Measurements from ENCODE around the gene REEP3. TPM values are rescaled to one million over a fixed set of nuclear protein-coding genes. Genes with fewer than 3 reads are reported as not detected.

REEP3 gene
- total RNA-seq: 13.6 TPM

- Histone ChIP-seq H3K27me3 (ENCODE audit: control insufficient read depth in 3 of 3, insufficient read depth in 3 of 3, low read length in 3 of 3) (no peaks in the 10 kb centered on the region), H3K4me1 (ENCODE audit: control insufficient read depth in 3 of 3, insufficient read depth in 3 of 3, low read length in 3 of 3) (peaks cover 15 to 18% (median 18%) of the 10 kb centered on the region in 3 donors), H3K36me3 (ENCODE audit: control insufficient read depth in 3 of 3, insufficient read depth in 3 of 3, low read length in 3 of 3) (no peaks in the 10 kb centered on the region), H3K27ac (ENCODE audit: low read depth, low read length) (peak within 1 kb of the TSS; percentile 89), H3K9ac (ENCODE audit: low read depth in 1 of 3, low read length in 3 of 3) (peak within 1 kb of the TSS; percentile 88 to 95 (median 94)), H3K4me3 (ENCODE audit: low read length in 3 of 3) (peak within 1 kb of the TSS; percentile 83 to 93 (median 87)), H3K9me3 (ENCODE audit: control insufficient read depth in 3 of 3, low read length in 3 of 3) (no peaks in the 10 kb centered on the region)
These were observed at the start of gene REEP3 for GRCh38 chr10:63520500-63521415. TSS of gene REEP3 (plus strand) at chr10:63521401. CDS start at chr10:63521546, 145 bp downstream.

GRCh38 chr10:63474488-63474887, 46.7 kb upstream of the REEP3 start:
- Histone ChIP-seq H3K4me3 (ENCODE audit: low read length in 3 of 3) (no peak overlapping the region), H3K4me1 (ENCODE audit: control insufficient read depth in 3 of 3, insufficient read depth in 3 of 3, low read length in 3 of 3) (peaks cover 3 to 7% (median 4%) of the 10 kb centered on the region in 3 donors), H3K27ac (ENCODE audit: low read depth, low read length) (no peak overlapping the region), H3K9ac (ENCODE audit: low read depth in 1 of 3, low read length in 3 of 3) (no peak overlapping the region), H3K36me3 (ENCODE audit: control insufficient read depth in 3 of 3, insufficient read depth in 3 of 3, low read length in 3 of 3) (no peaks in the 10 kb centered on the region), H3K9me3 (ENCODE audit: control insufficient read depth in 3 of 3, low read length in 3 of 3) (no peaks in the 10 kb centered on the region), H3K27me3 (ENCODE audit: control insufficient read depth in 3 of 3, insufficient read depth in 3 of 3, low read length in 3 of 3) (no peaks in the 10 kb centered on the region)

DNA sequence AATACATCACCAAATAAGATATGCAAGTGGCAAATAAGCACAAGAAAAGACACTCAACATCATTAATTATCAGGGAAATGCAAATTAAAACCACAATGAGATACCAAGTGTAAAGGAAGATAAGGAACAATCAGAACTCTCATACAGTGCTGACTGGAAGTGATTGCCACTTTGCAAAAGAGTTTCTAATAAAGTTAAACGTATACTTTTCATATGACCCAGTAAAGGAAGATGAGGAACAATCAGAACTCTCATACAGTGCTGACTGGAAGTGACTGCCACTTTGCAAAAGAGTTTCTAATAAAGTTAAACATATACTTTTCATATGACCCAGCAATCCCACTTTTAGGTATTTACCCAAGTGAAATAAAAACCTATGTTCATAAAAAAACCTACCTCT, 43.3 kb upstream of the REEP3 start:
- Histone ChIP-seq H3K36me3 (ENCODE audit: control insufficient read depth in 3 of 3, insufficient read depth in 3 of 3, low read length in 3 of 3) (no peaks in the 10 kb centered on the region), H3K4me3 (ENCODE audit: low read length in 3 of 3) (no peak overlapping the region), H3K27ac (ENCODE audit: low read depth, low read length) (no peak overlapping the region), H3K9ac (ENCODE audit: low read depth in 1 of 3, low read length in 3 of 3) (no peak overlapping the region), H3K27me3 (ENCODE audit: control insufficient read depth in 3 of 3, insufficient read depth in 3 of 3, low read length in 3 of 3) (no peaks in the 10 kb centered on the region), H3K4me1 (ENCODE audit: control insufficient read depth in 3 of 3, insufficient read depth in 3 of 3, low read length in 3 of 3) (no peaks in the 10 kb centered on the region), H3K9me3 (ENCODE audit: control insufficient read depth in 3 of 3, low read length in 3 of 3) (no peaks in the 10 kb centered on the region)

DNA sequence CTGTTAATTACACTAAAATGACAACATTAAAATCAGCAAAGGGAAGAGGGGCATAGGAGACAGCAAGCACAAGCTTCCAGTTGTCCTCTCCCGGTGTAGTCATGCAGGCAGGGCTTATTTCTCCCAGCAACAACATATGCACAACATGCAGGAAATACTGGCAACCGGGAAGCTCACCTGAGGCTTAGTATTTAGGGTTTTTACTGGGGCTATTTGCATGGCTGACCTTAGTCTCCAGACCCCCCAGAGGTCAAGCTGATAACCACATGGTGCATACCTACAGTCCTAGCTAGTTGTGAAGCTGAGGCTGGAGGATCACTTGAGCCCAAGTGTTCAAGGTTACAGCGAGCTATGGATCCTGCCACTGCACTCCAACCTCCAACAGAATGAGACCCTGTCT, 42.6 kb upstream of the REEP3 start:
- Histone ChIP-seq H3K4me1 (ENCODE audit: control insufficient read depth in 3 of 3, insufficient read depth in 3 of 3, low read length in 3 of 3) (no peaks in the 10 kb centered on the region), H3K27me3 (ENCODE audit: control insufficient read depth in 3 of 3, insufficient read depth in 3 of 3, low read length in 3 of 3) (no peaks in the 10 kb centered on the region), H3K9me3 (ENCODE audit: control insufficient read depth in 3 of 3, low read length in 3 of 3) (no peaks in the 10 kb centered on the region), H3K9ac (ENCODE audit: low read depth in 1 of 3, low read length in 3 of 3) (no peak overlapping the region), H3K36me3 (ENCODE audit: control insufficient read depth in 3 of 3, insufficient read depth in 3 of 3, low read length in 3 of 3) (no peaks in the 10 kb centered on the region), H3K27ac (ENCODE audit: low read depth, low read length) (no peak overlapping the region), H3K4me3 (ENCODE audit: low read length in 3 of 3) (no peak overlapping the region)

DNA sequence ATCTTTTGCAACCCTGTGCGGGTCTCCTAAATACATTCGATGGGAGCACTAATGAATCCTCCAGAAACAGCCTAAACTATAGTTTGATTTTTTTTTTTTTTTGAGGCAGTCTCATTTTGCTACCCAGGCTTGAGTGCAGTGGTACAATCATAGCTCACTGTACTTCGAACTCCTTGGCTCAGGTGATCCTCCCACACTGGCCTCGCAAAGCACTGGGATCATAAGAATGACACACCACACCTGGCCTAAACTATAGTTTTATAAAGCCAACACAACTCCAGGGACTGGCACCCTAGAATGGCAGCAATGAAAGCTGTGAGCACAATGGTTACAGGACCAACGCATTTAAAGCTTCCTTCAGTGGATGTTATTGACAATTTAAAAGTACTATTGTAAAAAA, 41.0 kb upstream of the REEP3 start:
- Histone ChIP-seq H3K27me3 (ENCODE audit: control insufficient read depth in 3 of 3, insufficient read depth in 3 of 3, low read length in 3 of 3) (no peaks in the 10 kb centered on the region), H3K4me1 (ENCODE audit: control insufficient read depth in 3 of 3, insufficient read depth in 3 of 3, low read length in 3 of 3) (no peaks in the 10 kb centered on the region), H3K9ac (ENCODE audit: low read depth in 1 of 3, low read length in 3 of 3) (no peak overlapping the region)

DNA sequence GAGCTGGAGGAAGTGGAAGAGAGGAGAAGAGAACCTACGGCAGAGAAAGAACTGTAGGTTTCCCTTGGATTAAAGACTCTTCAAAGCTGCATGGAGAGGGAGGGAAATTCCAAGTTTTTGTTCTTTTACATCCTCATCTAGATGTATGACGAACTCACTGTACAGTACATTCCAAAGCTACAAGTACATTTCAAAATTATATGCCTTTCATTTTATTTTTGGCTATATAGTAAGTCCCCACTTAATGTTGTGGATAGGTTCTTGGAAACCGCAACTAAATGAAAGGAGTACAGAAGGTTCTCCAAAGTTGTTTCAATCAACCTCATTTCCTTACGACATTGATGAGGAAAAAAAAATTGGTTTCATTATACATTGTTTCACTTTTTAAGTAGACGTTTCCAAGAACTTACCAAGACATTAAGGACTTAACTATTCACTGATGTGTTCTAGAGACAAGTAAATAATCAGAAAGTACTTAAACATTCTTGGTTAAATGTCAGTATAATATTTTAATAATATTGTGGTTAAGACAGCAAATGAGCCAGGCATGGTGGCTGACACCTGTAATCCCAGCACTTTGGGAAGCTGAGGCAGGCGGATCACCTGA, 39.3 kb upstream of the REEP3 start:
- H3K4me1 ChIP-seq (ENCODE audit: control insufficient read depth in 3 of 3, insufficient read depth in 3 of 3, low read length in 3 of 3): peaks cover 0 to 7% (median 0%) of the 10 kb centered on the region in 3 donors
- no peak overlapping the region for H3K9ac ChIP-seq (ENCODE audit: low read depth in 1 of 3, low read length in 3 of 3)
- no peaks in the 10 kb centered on the region for H3K27me3 ChIP-seq (ENCODE audit: control insufficient read depth in 3 of 3, insufficient read depth in 3 of 3, low read length in 3 of 3)
- H3K27ac ChIP-seq (ENCODE audit: low read depth, low read length): no peak overlapping the region
- no peaks in the 10 kb centered on the region for H3K9me3 ChIP-seq (ENCODE audit: control insufficient read depth in 3 of 3, low read length in 3 of 3)
- no peak overlapping the region for H3K4me3 ChIP-seq (ENCODE audit: low read length in 3 of 3)
- H3K36me3 ChIP-seq (ENCODE audit: control insufficient read depth in 3 of 3, insufficient read depth in 3 of 3, low read length in 3 of 3): no peaks in the 10 kb centered on the region

More for the DNA sequence above, 41.0 kb upstream of the REEP3 start:
- Histone ChIP-seq H3K4me3 (ENCODE audit: low read length in 3 of 3) (no peak overlapping the region), H3K9me3 (ENCODE audit: control insufficient read depth in 3 of 3, low read length in 3 of 3) (no peaks in the 10 kb centered on the region), H3K36me3 (ENCODE audit: control insufficient read depth in 3 of 3, insufficient read depth in 3 of 3, low read length in 3 of 3) (no peaks in the 10 kb centered on the region), H3K27ac (ENCODE audit: low read depth, low read length) (no peak overlapping the region)

DNA sequence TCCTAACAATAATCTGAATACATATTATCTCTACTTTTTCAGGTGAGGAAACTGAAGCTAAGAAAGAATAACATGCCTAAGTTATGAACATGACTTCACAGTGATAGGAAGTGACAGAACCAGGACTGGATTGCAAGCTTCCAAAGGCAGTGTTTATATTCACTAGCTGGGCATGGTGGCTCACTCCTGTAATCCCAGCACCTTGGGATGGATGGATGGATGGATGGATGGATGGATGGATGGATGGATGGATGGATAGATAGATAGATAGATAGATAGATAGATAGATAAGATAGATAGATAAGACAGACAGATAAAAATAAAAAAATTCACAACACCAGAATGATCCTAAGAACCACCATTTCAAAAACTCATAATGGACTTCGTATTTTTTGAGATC, 37.2 kb upstream of the REEP3 start:
- Histone ChIP-seq H3K36me3 (ENCODE audit: control insufficient read depth in 3 of 3, insufficient read depth in 3 of 3, low read length in 3 of 3) (no peaks in the 10 kb centered on the region), H3K9ac (ENCODE audit: low read depth in 1 of 3, low read length in 3 of 3) (no peak overlapping the region), H3K27ac (ENCODE audit: low read depth, low read length) (no peak overlapping the region), H3K4me3 (ENCODE audit: low read length in 3 of 3) (no peak overlapping the region), H3K27me3 (ENCODE audit: control insufficient read depth in 3 of 3, insufficient read depth in 3 of 3, low read length in 3 of 3) (no peaks in the 10 kb centered on the region), H3K4me1 (ENCODE audit: control insufficient read depth in 3 of 3, insufficient read depth in 3 of 3, low read length in 3 of 3) (peaks cover 0 to 7% (median 4%) of the 10 kb centered on the region in 3 donors), H3K9me3 (ENCODE audit: control insufficient read depth in 3 of 3, low read length in 3 of 3) (no peaks in the 10 kb centered on the region)

DNA sequence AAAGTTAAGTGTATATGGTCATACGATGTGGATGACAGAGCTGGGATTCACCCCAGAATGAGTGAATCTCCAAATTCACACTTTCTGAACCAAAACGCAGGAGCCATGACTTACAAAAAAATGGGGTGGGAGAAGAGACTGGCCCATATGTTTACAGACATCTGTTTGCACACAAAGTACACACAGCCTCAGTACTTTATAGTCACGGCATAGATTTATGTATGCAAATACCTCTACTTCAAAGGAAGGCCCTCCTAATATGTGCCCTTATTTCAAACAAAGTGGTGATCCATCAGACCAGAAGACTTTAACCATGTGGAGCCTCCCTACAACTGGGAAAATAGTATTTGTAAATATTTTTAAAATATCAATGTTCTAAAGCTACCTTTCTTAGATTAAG, 33.2 kb upstream of the REEP3 start:
- H3K4me1 ChIP-seq (ENCODE audit: control insufficient read depth in 3 of 3, insufficient read depth in 3 of 3, low read length in 3 of 3): peaks cover 0 to 9% (median 4%) of the 10 kb centered on the region in 3 donors
- H3K36me3 ChIP-seq (ENCODE audit: control insufficient read depth in 3 of 3, insufficient read depth in 3 of 3, low read length in 3 of 3): no peaks in the 10 kb centered on the region
- no peak overlapping the region for H3K9ac ChIP-seq (ENCODE audit: low read depth in 1 of 3, low read length in 3 of 3)
- no peaks in the 10 kb centered on the region for H3K9me3 ChIP-seq (ENCODE audit: control insufficient read depth in 3 of 3, low read length in 3 of 3)
- H3K4me3 ChIP-seq (ENCODE audit: low read length in 3 of 3): no peak overlapping the region
- no peaks in the 10 kb centered on the region for H3K27me3 ChIP-seq (ENCODE audit: control insufficient read depth in 3 of 3, insufficient read depth in 3 of 3, low read length in 3 of 3)
- no peak overlapping the region for H3K27ac ChIP-seq (ENCODE audit: low read depth, low read length)

- H3K27ac ChIP-seq (ENCODE audit: low read depth, low read length): no peak overlapping the region
- H3K9ac ChIP-seq (ENCODE audit: low read depth in 1 of 3, low read length in 3 of 3): no peak overlapping the region
- no peaks in the 10 kb centered on the region for H3K27me3 ChIP-seq (ENCODE audit: control insufficient read depth in 3 of 3, insufficient read depth in 3 of 3, low read length in 3 of 3)
- no peaks in the 10 kb centered on the region for H3K36me3 ChIP-seq (ENCODE audit: control insufficient read depth in 3 of 3, insufficient read depth in 3 of 3, low read length in 3 of 3)
- no peaks in the 10 kb centered on the region for H3K9me3 ChIP-seq (ENCODE audit: control insufficient read depth in 3 of 3, low read length in 3 of 3)
- H3K4me1 ChIP-seq (ENCODE audit: control insufficient read depth in 3 of 3, insufficient read depth in 3 of 3, low read length in 3 of 3): peaks cover 0 to 9% (median 4%) of the 10 kb centered on the region in 3 donors
- no peak overlapping the region for H3K4me3 ChIP-seq (ENCODE audit: low read length in 3 of 3)
These were observed 31.4 kb upstream of the REEP3 start for GRCh38 chr10:63489838-63490237.
